Body of pancreas (tissue), 4 donors: ENCODE measurements around the gene SLC22A3.

Experiments used
- CTCF ChIP-seq, 7 experiments: fragments of 450-650 bp in 4 of 7; fragments of 200-600 bp in 3 of 7; sonication (generic) in 3 of 7; IDR thresholded peaks; one replicate each; pipeline ENCODE4 v1.5.1; 2016 to 2019; ENCODE audit warnings: antibody characterized with exemption in 7 of 7
- POLR2A ChIP-seq, 3 donors: fragments of 450-650 bp; IDR thresholded peaks; one replicate each; pipeline ENCODE4 v1.6.1; 2016; ENCODE audit warnings: antibody characterized with exemption in 3 of 3, mild to moderate bottlenecking in 2 of 3

- TF ChIP-seq CTCF (IDR thresholded peaks at IDR 0.05) (no peak), POLR2A (IDR thresholded peaks at IDR 0.05) (no peak)
Measured at GRCh38 chr6:160360955-160361354, 12.8 kb downstream of the SLC22A3 start.
